Naive B cell (primary cell): ENCODE measurements around the gene FCMR. TPM values are rescaled to one million over a fixed set of nuclear protein-coding genes. Genes with fewer than 3 reads are reported as not detected.

ENCODE experiments used
- ATAC-seq, 2 donors: fragments of 150-1000 bp; cut with Tn5 transposase; 2 replicates each; pipeline ENCODE4 v1.10.0; 2021; ENCODE audit warnings: low read depth in 2 of 2, mild to moderate bottlenecking in 2 of 2, moderate library complexity in 2 of 2
- DNase-seq: peaks from one replicate; pipeline ENCODE4 v3.0.0; 2022
- H3K27ac Mint-ChIP-seq, 6 donors: one replicate each; pipeline ENCODE4 v1.8.0; 2020 to 2022; ENCODE audit warnings: mild to moderate bottlenecking in 6 of 6, mixed read lengths in 6 of 6, moderate library complexity in 5 of 6, inconsistent platforms in 2 of 6
- H3K27me3 Mint-ChIP-seq, 3 donors: one replicate each; pipeline ENCODE4 v1.8.0; 2021 to 2022; ENCODE audit warnings: mixed read lengths in 3 of 3, mild to moderate bottlenecking in 1 of 3
- H3K36me3 Mint-ChIP-seq, 2 donors: one replicate each; pipeline ENCODE4 v1.8.0; 2020 to 2022; ENCODE audit warnings: mixed read lengths in 2 of 2, inconsistent platforms in 1 of 2, mild to moderate bottlenecking in 1 of 2
- H3K4me1 Mint-ChIP-seq, 3 donors: one replicate each; pipeline ENCODE4 v1.8.0; 2020 to 2022; ENCODE audit warnings: mixed read lengths in 3 of 3, inconsistent platforms in 1 of 3, mild to moderate bottlenecking in 1 of 3, moderate library complexity in 1 of 3
- H3K4me3 Mint-ChIP-seq, 8 donors: one replicate each; pipeline ENCODE4 v1.8.0; 2020 to 2022; ENCODE audit warnings: mild to moderate bottlenecking in 8 of 8, mixed read lengths in 8 of 8, moderate library complexity in 8 of 8, inconsistent platforms in 2 of 8
- H3K9me3 Mint-ChIP-seq, 7 donors: one replicate each; pipeline ENCODE4 v1.8.0; 2020 to 2022; ENCODE audit warnings: mixed read lengths in 7 of 7, mild to moderate bottlenecking in 5 of 7, inconsistent platforms in 2 of 7, moderate library complexity in 1 of 7
- polyA plus RNA-seq, 6 donors: library from polyadenylated mRNA; unstranded; fragments of 300-500 nt; fragmentation: Illumina TruSeq; gene quantifications; one replicate each; pipeline ENCODE4 v1.2.3, GENCODE V29; 2021; ENCODE audit warnings: low read depth in 6 of 6

Gene FCMR
- polyA plus RNA-seq, 6 donors from 2014 or later = 1,550 to 2,548 (median 1,723) TPM

GRCh38 chr1:206957639-206958038, 35.9 kb upstream of the FCMR start:
- no peaks in the 10 kb centered on the region for H3K9me3 Mint-ChIP-seq
- H3K36me3 Mint-ChIP-seq = no peaks in the 10 kb centered on the region
- H3K4me3 Mint-ChIP-seq = peak overlapping the region in 1 of 8 donors; percentile 72
- peaks cover 6 to 13% (median 8%) of the 10 kb centered on the region in 3 donors for H3K4me1 Mint-ChIP-seq
- H3K27me3 Mint-ChIP-seq = peaks cover 0 to 8% (median 0%) of the 10 kb centered on the region in 3 donors
- H3K27ac Mint-ChIP-seq = peak overlapping the region in 1 of 6 donors; percentile 33
- ATAC-seq = no peak
- no peak for DNase-seq

GRCh38 chr1:206955476-206956451, 34.0 kb upstream of the FCMR start:
- H3K36me3 Mint-ChIP-seq = no peaks in the 10 kb centered on the region
- H3K9me3 Mint-ChIP-seq = no peaks in the 10 kb centered on the region
- H3K27me3 Mint-ChIP-seq = peaks cover 0 to 11% (median 0%) of the 10 kb centered on the region in 3 donors
- ATAC-seq = no peak
- H3K27ac Mint-ChIP-seq = peak overlapping the region in 2 of 6 donors; percentile 49 to 53
- DNase-seq = no peak
- H3K4me1 Mint-ChIP-seq = peaks cover 15 to 16% (median 15%) of the 10 kb centered on the region in 3 donors
- no peak overlapping the region for H3K4me3 Mint-ChIP-seq

- Mint-ChIP-seq H3K27ac (peak overlapping the region in 1 of 6 donors; percentile 58), H3K4me1 (peaks cover 15 to 16% (median 15%) of the 10 kb centered on the region in 3 donors), H3K27me3 (peaks cover 0 to 12% (median 0%) of the 10 kb centered on the region in 3 donors), H3K4me3 (no peak overlapping the region), H3K36me3 (no peaks in the 10 kb centered on the region), H3K9me3 (peaks cover 0 to 5% (median 0%) of the 10 kb centered on the region in 7 donors)
- ATAC-seq = no peak
- no peak for DNase-seq
These were observed 33.0 kb upstream of the FCMR start for GRCh38 chr1:206954459-206955342.

- Mint-ChIP-seq H3K4me3 (no peak overlapping the region), H3K36me3 (no peaks in the 10 kb centered on the region), H3K27ac (no peak overlapping the region), H3K4me1 (peaks cover 16 to 23% (median 23%) of the 10 kb centered on the region in 3 donors), H3K9me3 (peaks cover 0 to 7% (median 0%) of the 10 kb centered on the region in 7 donors), H3K27me3 (peaks cover 0 to 16% (median 0%) of the 10 kb centered on the region in 3 donors)
- DNase-seq = no peak
- ATAC-seq = no peak
These were observed 31.9 kb upstream of the FCMR start for GRCh38 chr1:206953626-206954025.

GRCh38 chr1:206953126-206953525, 31.4 kb upstream of the FCMR start:
- Mint-ChIP-seq H3K4me1 (peaks cover 16 to 23% (median 23%) of the 10 kb centered on the region in 3 donors), H3K36me3 (no peaks in the 10 kb centered on the region), H3K27me3 (peaks cover 0 to 16% (median 0%) of the 10 kb centered on the region in 3 donors), H3K4me3 (no peak overlapping the region), H3K9me3 (peaks cover 0 to 7% (median 0%) of the 10 kb centered on the region in 7 donors), H3K27ac (no peak overlapping the region)
- ATAC-seq (no peak), DNase-seq (no peak)

- H3K36me3 Mint-ChIP-seq = no peaks in the 10 kb centered on the region
- H3K27ac Mint-ChIP-seq = peak overlapping the region in 2 of 6 donors; percentile 39 to 86
- H3K27me3 Mint-ChIP-seq = peaks cover under 1 to 16% (median under 1%) of the 10 kb centered on the region in 3 donors
- DNase-seq = no peak
- peaks cover 17 to 23% (median 23%) of the 10 kb centered on the region in 3 donors for H3K4me1 Mint-ChIP-seq
- no peak overlapping the region for H3K4me3 Mint-ChIP-seq
- ATAC-seq = no peak
- peaks cover 0 to 7% (median 0%) of the 10 kb centered on the region in 7 donors for H3K9me3 Mint-ChIP-seq
These were observed 30.4 kb upstream of the FCMR start for GRCh38 chr1:206952171-206952570.

GRCh38 chr1:206951318-206952100, 29.8 kb upstream of the FCMR start:
- ATAC-seq (peak in 1 of 2 donors; percentile 28), DNase-seq (no peak)
- Mint-ChIP-seq H3K9me3 (peaks cover 0 to 7% (median 0%) of the 10 kb centered on the region in 7 donors), H3K4me3 (peak overlapping the region in 1 of 8 donors; percentile 35), H3K4me1 (peaks cover 23% of the 10 kb centered on the region in 3 donors), H3K27me3 (peaks cover 7 to 17% (median 7%) of the 10 kb centered on the region in 3 donors), H3K27ac (peak overlapping the region in 1 of 6 donors; percentile 39), H3K36me3 (no peaks in the 10 kb centered on the region)

- H3K27me3 Mint-ChIP-seq = peaks cover 13 to 24% (median 17%) of the 10 kb centered on the region in 3 donors
- peaks cover 16 to 23% (median 19%) of the 10 kb centered on the region in 3 donors for H3K4me1 Mint-ChIP-seq
- no peak for ATAC-seq
These were observed 27.9 kb upstream of the FCMR start for GRCh38 chr1:206949641-206950040.

GRCh38 chr1:206949208-206949607, 27.5 kb upstream of the FCMR start:
- Mint-ChIP-seq H3K4me3 (no peak overlapping the region), H3K9me3 (peaks cover 0 to 7% (median 0%) of the 10 kb centered on the region in 7 donors), H3K27me3 (peaks cover 13 to 24% (median 15%) of the 10 kb centered on the region in 3 donors), H3K36me3 (no peaks in the 10 kb centered on the region), H3K27ac (peak overlapping the region in 2 of 6 donors; percentile 37 to 41), H3K4me1 (peaks cover 16 to 23% (median 19%) of the 10 kb centered on the region in 3 donors)
- DNase-seq (no peak), ATAC-seq (no peak)

More at GRCh38 chr1:206949641-206950040, 27.9 kb upstream of the FCMR start:
- peaks cover 0 to 7% (median 0%) of the 10 kb centered on the region in 7 donors for H3K9me3 Mint-ChIP-seq
- H3K4me3 Mint-ChIP-seq = no peak overlapping the region
- no peaks in the 10 kb centered on the region for H3K36me3 Mint-ChIP-seq
- H3K27ac Mint-ChIP-seq = peak overlapping the region in 1 of 6 donors; percentile 37
- no peak for DNase-seq

GRCh38 chr1:206947255-206947654, 25.5 kb upstream of the FCMR start:
- Mint-ChIP-seq H3K36me3 (no peaks in the 10 kb centered on the region), H3K4me3 (peak overlapping the region in 1 of 8 donors; percentile 37), H3K9me3 (peaks cover 0 to 7% (median 0%) of the 10 kb centered on the region in 7 donors), H3K27ac (no peak overlapping the region), H3K4me1 (peaks cover 14 to 23% (median 18%) of the 10 kb centered on the region in 3 donors), H3K27me3 (peaks cover 15 to 29% (median 20%) of the 10 kb centered on the region in 3 donors)
- no peak for ATAC-seq
- DNase-seq = no peak

GRCh38 chr1:206946261-206946660, 24.5 kb upstream of the FCMR start, which contains the start of gene PIGR:
TSS of gene PIGR (minus strand) at chr1:206946466. CDS start at chr1:206940531, 5,935 bp downstream.
- Mint-ChIP-seq H3K4me1 (peaks cover 7 to 13% (median 8%) of the 10 kb centered on the region in 3 donors), H3K27ac (peak within 1 kb of the TSS in 3 of 6 donors; percentile 47 to 83 (median 55)), H3K36me3 (no peaks in the 10 kb centered on the region), H3K27me3 (peaks cover 15 to 29% (median 20%) of the 10 kb centered on the region in 3 donors), H3K9me3 (peaks cover 0 to 7% (median 0%) of the 10 kb centered on the region in 7 donors), H3K4me3 (peak within 1 kb of the TSS in 2 of 8 donors; percentile 47 to 69)
- no peak for DNase-seq
- ATAC-seq = no peak

GRCh38 chr1:206945779-206946178, 24.0 kb upstream of the FCMR start:
- DNase-seq (no peak), ATAC-seq (no peak)
- Mint-ChIP-seq H3K4me1 (peaks cover 7 to 10% (median 8%) of the 10 kb centered on the region in 3 donors), H3K4me3 (no peak overlapping the region), H3K27me3 (peaks cover 13 to 29% (median 20%) of the 10 kb centered on the region in 3 donors), H3K27ac (no peak overlapping the region), H3K9me3 (peaks cover 0 to 7% (median 0%) of the 10 kb centered on the region in 7 donors), H3K36me3 (no peaks in the 10 kb centered on the region)
